Mucosa of descending colon (tissue), 3 donors: ENCODE measurements around the gene DNAJC17. TPM values are rescaled to one million over a fixed set of nuclear protein-coding genes. Genes with fewer than 3 reads are reported as not detected.
A peak's percentile ranks its signal among the peaks of the same experiment; 100 is the strongest.

Experiments used
- ATAC-seq: fragments of 200-7000 bp; cut with Tn5 transposase; one replicate; pipeline ENCODE4 v1.9.1; 2020; ENCODE audit warnings: mild to moderate bottlenecking, moderate library complexity
- DNase-seq, 3 donors: peaks; one replicate each; pipeline ENCODE4 v3.0.0-alpha.2; 2020
- H3K36me3 ChIP-seq: fragments of 200-600 bp; one replicate; pipeline ENCODE4 v1.8.0; 2021; ENCODE audit warnings: low read depth, mild to moderate bottlenecking
- H3K4me1 ChIP-seq: fragments of 200-600 bp; one replicate; pipeline ENCODE4 v1.8.0; 2021; ENCODE audit warnings: low read depth, mild to moderate bottlenecking
- H3K4me3 ChIP-seq: fragments of 200-600 bp; one replicate; pipeline ENCODE4 v1.8.0; 2021; ENCODE audit warnings: mild to moderate bottlenecking
- H3K9me3 ChIP-seq: fragments of 200-600 bp; one replicate; pipeline ENCODE4 v1.8.0; 2021; ENCODE audit warnings: mild to moderate bottlenecking
- intact Hi-C, 2 donors: fragments of 100-400 bp; cut with DNase I in 1 of 2; cut with micrococcal nuclease in 1 of 2; formaldehyde crosslinking; loops; one replicate each; pipeline versions ENCODE4 v1.11.0 to v1.11.1; 2022; cut with DNase I, micrococcal nuclease
- total RNA-seq, 3 donors: library from RNA; stranded (reverse); fragmentation: NEBNext Ultra II Directional in 2 of 3; extraction: Animal tissue kit (Norgen Biotek cat#: 25700) in 2 of 3; gene quantifications; one replicate each; pipeline versions ENCODE4 v1.2.1 to v1.2.4, GENCODE V29; 2021 to 2023
- TF ChIP-seq, protein P1 (sequence below): fragments of 200-600 bp; IDR thresholded peaks from one replicate; pipeline ENCODE4 v1.8.0; 2022; ENCODE audit warnings: antibody characterized with exemption, mild to moderate bottlenecking
- donor health status: DM: no; HTN: no; CAD: no; lungs with moderate emphysema.
- donor health status: DM: no; HTN: no; CAD: no.
- donor health status: DM: no; HTN: yes; CAD: no.

DNAJC17 gene
- total RNA-seq, 3 donors from 2014 or later = 29.6 to 47.6 (median 36.5) TPM

DNA sequence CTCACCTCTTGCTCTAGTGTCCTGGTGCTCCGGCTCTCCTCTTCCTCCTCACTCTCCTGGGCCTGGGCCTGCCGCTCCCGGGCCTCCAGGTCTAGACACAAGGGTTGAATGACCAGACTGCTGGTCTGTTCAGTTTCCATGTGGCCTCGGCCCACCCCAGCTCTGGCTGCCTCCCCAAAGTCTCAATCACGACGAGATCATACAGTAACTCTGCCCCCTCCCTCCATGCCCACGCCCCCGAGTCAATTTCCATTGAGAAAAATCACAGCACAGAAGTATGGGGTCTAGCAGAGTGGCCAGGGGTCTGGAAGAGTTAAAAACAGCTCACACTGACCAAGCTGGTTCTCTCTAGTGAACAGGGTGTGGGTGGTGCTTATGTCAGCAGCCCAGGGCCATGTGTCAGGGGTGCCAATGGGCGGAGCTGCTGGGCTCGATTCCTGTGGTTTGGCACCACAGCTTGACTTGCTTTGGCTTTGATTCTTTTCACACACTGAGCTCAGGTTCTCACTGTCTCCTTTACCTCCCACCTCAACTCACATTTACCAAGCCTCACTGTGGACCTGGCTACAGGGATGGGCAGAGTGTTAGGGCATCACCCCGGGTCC is 30.6 kb downstream of the DNAJC17 start:
- TF ChIP-seq, protein P1, sequence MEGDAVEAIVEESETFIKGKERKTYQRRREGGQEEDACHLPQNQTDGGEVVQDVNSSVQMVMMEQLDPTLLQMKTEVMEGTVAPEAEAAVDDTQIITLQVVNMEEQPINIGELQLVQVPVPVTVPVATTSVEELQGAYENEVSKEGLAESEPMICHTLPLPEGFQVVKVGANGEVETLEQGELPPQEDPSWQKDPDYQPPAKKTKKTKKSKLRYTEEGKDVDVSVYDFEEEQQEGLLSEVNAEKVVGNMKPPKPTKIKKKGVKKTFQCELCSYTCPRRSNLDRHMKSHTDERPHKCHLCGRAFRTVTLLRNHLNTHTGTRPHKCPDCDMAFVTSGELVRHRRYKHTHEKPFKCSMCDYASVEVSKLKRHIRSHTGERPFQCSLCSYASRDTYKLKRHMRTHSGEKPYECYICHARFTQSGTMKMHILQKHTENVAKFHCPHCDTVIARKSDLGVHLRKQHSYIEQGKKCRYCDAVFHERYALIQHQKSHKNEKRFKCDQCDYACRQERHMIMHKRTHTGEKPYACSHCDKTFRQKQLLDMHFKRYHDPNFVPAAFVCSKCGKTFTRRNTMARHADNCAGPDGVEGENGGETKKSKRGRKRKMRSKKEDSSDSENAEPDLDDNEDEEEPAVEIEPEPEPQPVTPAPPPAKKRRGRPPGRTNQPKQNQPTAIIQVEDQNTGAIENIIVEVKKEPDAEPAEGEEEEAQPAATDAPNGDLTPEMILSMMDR = no peak
- ATAC-seq (peak; percentile 51), DNase-seq (peak in 2 of 3 donors; percentile 26 to 51)
- Histone ChIP-seq H3K4me3 (no peak overlapping the region), H3K4me1 (no peaks in the 10 kb centered on the region), H3K9me3 (no peaks in the 10 kb centered on the region), H3K36me3 (peaks cover 7% of the 10 kb centered on the region)
- intact Hi-C loops = loop anchor here in 1 of 2 donors (1.0 kb wide), 1 partner anchor 25 kb away; no protein-coding TSS in a partner anchor

DNA sequence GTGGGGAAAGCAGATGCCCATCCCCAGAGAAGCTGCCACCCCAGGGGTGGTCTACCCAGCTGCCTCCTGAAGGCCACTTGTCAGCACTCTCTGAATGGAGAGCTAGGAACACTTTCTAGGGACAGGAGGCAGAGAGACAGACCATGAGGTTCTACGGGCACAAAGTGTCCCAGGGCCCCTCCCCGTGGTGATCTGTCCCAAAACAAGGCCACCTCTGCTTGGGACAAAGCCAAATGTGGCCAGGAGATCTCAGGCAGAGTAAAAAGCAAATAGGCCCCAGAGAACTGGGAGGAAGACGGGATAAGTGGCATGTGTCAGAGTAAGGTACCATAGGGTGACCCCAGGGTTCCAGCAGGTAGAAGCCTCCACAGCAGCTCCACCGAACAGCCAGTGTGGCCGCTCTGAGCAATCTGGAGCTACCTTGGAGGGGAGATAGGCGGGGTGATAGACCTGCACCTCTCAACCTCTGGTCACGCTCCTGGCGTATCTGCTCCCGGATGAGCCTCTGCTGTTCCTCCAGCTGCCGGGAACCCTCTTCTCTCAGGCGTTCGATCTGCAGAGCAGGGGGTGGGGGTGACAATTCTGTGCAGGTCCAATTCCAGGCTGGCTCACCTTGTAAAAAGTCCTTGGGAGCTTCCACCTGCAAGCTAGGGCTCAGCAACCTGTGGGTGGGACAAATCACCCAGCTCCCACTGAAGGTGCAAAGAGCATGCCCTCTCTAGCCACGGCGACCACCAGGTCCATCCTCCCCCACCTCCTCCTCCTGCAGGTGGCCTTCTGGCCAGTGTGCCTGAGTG is 31.3 kb downstream of the DNAJC17 start:
- Histone ChIP-seq H3K9me3 (no peaks in the 10 kb centered on the region), H3K4me1 (no peaks in the 10 kb centered on the region), H3K4me3 (no peak overlapping the region), H3K36me3 (peaks cover 7% of the 10 kb centered on the region)
- peak in 2 of 3 donors; percentile 17 to 20 for DNase-seq
- intact Hi-C loops = loop anchor here in 1 of 2 donors (1.0 kb wide), 1 partner anchor 25 kb away; no protein-coding TSS in a partner anchor
- no peak for ATAC-seq
- TF ChIP-seq, protein P1 = no peak

DNA sequence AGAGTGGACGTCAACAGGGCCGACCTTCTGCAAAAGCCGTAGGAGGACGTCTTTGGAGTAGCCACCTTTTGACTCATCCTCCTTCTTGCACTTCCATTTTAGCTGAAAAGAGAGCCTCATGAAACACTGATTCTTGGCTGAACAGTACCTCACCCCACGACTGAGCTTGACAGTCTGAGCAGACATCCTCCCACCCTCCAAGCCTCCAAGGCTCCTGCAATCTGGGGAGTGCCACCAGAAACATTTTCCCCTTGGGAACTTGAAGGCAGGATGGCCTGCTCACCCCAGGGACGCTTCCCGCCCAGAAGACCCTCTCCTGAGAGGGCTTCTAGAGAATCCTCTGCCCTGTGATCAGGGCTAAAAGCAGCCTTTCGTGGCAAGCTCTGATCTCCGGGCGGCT is 32.3 kb downstream of the DNAJC17 start:
- H3K9me3 ChIP-seq = no peaks in the 10 kb centered on the region
- intact Hi-C loops = no loop called here
- no peak overlapping the region for H3K4me3 ChIP-seq
- H3K4me1 ChIP-seq = peaks cover 9% of the 10 kb centered on the region
- TF ChIP-seq, protein P1 = no peak
- ATAC-seq (no peak), DNase-seq (peak in 1 of 3 donors; percentile 15)
- H3K36me3 ChIP-seq = peaks cover 7% of the 10 kb centered on the region

DNA sequence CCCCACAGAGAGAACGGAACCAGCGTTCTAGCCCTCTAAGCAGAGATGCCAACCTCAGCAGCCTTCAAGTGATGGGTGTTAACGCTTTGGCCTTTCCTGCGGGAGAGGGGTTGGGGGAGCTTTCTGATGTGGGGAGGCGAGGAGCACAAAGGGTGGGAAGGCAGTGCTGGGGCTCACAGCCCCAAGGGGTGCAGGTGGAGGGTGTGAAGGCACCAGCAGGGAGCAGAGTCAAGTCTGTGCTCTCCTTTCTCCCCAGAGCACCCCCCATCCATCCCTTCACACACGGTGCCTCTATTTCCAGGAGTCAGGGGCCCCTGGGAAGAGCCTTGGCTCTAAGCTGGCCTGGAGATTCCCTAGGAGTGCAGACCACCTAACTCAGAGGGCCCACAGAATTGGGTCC is 33.4 kb downstream of the DNAJC17 start:
- Histone ChIP-seq H3K4me3 (no peak overlapping the region), H3K36me3 (peaks cover 7% of the 10 kb centered on the region), H3K4me1 (peaks cover 20% of the 10 kb centered on the region), H3K9me3 (no peaks in the 10 kb centered on the region)
- peak in 1 of 3 donors; percentile 18 for DNase-seq
- no peak for ATAC-seq
- intact Hi-C loops = no loop called here
- TF ChIP-seq, protein P1 = no peak

DNA sequence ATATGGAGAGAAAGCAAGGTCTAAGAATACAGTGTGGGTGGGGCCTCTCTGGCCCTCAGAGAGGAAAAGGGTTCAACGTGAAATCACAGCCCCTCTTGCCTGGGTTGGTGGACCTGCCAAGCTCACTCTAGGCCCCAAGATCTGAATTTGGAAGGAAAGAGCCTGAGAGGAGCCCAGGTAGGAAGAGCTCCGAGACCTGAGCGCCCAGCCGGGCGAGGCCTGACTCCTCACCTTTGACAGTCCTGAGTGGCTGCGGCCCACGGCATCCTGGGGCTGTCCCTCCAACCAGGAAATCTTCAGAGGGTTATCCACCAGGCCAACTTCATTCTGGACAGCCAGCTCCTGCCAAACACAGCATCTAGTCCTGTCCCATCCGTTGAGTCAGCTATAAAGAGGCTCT is 33.8 kb downstream of the DNAJC17 start:
- peaks cover 24% of the 10 kb centered on the region for H3K4me1 ChIP-seq
- H3K4me3 ChIP-seq = no peak overlapping the region
- ATAC-seq (no peak), DNase-seq (peak in 1 of 3 donors; percentile 22)
- intact Hi-C loops = no loop called here
- no peaks in the 10 kb centered on the region for H3K9me3 ChIP-seq
- TF ChIP-seq, protein P1 = no peak
- H3K36me3 ChIP-seq = peaks cover 7% of the 10 kb centered on the region
